HG03095 (cell line): ENCODE data around the gene CELA2B.
"Not testable (repeated sequence)": the region's sequence is repeated elsewhere in the genome, so short reads cannot be mapped to it uniquely, and the experiment has no call there.

Experiments
- ATAC-seq: cut with Tn5 transposase; IDR thresholded peaks from one replicate; pipeline ENCODE4 v1.9.1; 2021; ENCODE audit warnings: moderate library complexity; ENCODE audit not compliant: unreplicated experiment

Gene CELA2B

DNA sequence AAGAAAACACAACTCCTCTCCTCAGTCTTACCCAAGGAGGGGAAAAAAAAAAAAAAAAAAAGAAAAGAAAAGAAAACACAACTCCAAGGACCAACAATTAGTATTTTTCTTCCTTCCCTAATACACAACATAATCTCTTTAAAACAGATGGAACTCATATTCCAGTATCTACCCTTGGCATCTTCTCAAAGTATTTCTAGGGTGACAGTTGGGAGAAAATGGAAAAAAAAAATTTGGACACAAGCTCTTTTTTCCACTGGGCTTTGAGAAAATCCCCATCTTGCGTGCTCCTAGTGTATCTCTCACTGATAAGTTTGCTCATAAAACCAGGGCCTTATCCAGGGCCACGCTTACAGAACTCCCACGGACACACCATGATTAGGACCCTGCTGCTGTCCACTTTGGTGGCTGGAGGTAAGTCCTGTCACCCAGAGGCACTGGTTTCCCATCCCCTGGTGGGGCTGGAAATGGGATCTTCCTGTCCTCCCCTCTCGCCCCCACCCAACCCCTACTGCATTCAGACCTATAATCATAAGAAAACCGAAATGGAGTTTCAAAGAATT lies at the start of gene CELA2B:
Gene CELA2B (plus strand): TSS at position 353 of the 563 bp plus-strand sequence. CDS start 22 bp downstream, at position 375.
- no peak for ATAC-seq

DNA sequence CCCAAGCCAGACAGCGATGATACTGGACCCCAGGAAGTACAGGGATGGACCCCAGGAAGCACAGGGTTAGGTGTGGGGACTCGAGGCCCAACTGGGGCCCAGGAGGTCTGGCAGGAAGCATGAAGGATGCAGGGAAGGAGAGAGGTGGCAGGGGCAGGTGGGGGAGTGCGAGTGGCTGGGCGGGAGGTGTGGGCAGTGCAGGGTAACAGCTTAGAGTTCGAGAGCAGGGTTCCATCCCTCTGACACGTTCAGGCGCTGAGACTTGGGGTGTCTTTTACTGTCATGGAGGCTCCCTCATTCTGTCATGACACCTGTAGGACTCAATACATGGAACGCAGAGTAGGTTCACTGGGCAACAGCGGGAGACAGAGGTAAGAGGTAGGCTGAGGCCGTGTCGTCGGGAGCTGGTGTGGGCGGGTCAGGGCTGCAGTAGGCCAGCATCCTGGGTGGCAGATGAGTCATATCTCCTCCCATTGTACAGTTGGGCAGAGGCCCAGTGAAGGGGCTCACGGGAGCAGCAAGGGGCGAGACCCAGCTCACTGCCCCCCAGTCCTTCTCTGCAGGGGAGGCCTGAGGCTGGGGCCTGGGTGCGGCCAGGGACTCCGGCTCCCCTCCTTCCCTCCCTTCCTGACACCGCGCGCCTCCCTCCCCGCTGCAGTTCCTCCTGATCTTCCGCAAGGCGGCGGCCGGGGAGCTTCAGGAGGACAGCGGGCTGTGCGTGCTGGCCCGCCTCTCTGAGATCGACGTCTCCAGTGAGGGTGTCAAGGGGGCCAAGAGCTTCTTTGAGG lies 49.2 kb upstream of the CELA2B start:
- no peak for ATAC-seq

DNA sequence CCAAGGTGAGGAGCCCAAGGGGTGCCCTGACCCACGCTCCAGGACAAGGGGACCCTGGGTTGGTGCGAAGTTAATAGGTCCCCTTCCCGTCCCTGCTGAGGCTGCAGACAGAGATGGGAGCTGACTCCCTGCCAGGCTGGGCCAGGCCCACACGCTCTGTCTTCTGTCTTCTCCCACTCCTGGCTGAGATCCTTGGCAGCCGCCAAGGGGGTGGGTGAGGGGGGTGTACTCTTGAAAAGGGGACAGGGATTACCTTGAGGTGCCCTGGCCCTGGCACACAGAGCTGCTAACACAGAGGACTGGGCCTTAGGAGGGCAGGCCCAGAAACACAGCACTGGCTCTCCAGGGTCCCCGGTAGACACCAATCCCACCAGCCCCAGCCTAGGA lies 48.6 kb upstream of the CELA2B start:
- no peak for ATAC-seq

DNA sequence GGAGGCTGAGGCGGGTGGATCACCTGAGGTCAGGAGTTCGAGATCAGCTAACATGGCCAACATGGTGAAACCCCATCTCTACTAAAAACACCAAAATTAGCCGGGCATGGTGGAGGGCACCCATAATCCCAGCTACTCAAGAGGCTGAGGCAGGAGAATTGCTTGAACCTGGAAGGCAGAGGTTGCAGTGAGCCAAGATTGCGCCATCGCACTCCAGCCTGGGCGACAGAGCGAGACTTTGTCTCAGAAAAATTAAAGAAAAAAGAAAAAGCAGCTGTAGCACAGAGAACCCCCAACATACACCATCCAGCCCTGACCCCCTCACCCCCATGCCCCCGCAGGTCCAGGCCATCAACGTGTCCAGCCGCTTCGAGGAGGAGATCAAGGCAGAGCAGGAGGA lies 47.7 kb upstream of the CELA2B start:
- ATAC-seq = not testable (repeated sequence)

DNA sequence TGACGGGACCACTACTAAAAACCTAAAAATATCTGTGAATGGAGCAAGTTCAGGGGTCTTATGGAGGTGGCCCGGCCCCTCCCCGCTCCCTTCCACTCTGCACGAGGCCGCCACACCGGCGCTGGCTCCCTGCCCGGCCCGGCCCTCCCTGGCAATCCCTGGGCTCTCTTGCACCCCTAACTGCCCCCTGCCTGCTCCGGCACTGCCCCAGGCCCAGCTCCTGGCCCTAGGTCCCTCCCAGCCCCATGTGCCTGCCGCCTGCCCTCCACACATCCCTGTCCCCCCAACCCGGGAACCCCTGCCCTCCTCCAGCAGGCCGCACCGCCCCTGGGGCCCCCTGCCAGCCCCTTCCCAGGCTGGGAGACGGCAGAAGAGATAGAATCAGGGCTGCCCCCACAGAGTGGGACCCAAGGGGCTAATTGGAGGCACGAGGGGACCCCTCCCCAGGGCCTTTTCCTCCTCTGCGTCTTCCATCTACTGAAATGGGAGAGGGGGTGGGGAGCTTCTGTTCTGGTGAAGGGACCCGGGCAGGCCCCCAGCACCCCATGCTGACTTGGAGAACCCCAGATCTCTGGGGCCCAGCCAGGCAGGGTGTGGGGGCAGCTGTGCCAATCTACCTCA lies 47.0 kb upstream of the CELA2B start:
- ATAC-seq = no peak

DNA sequence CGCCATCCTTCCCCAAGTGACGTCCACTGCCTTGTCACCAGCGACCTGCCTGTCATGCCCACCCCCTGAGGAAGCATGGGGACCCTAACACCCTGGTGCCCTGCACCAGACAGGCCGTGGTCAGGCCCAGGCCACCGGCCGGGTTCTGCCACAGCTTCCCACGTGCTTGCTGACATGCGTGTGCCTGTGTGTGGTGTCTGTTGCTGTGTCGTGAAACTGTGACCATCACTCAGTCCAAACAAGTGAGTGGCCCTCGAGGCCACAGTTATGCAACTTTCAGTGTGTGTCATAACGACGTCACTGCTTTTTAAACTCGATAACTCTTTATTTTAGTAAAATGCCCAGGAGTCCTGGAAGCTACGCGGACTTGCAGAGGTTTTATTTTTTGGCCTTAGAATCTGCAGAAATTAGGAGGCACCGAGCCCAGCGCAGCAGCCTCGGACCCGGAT lies 46.2 kb upstream of the CELA2B start:
- no peak for ATAC-seq

DNA sequence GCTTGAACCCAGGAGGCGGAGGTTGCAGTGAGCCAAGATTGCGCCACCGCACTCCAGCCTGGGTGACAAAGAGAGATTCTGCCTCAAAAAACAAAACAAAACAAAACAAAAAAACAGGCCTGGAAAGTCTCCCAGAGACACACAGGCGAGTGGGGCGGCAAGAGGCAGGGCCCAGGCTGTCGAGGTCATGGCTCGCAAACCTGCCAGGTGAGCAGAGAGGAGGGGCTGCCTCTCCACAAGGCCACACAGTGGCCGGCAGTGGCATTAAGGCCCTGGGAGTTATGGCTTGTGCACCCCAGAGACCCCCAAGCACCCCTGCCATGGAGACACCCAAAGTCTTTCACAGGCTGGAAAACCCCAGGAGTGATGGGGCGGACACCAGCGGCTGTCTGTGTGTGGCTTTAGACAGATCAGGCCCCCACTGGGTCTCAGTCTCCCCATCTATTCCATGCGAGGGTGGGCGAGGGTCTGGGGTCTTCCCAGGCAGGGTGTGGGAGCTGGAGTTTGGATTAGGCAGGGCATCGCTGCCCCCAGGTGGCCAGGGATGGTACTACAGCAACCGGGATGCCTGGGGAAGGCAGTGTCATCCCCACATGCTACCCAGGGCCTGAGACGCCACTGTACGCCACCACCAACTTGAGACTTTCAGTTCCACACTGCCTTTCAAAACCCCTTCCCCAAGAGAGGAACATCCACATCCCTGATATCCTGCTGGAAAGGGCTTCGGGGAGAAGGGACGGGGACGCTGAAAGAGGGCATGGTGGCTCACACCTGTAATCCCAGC lies 44.9 kb upstream of the CELA2B start:
- no peak for ATAC-seq

DNA sequence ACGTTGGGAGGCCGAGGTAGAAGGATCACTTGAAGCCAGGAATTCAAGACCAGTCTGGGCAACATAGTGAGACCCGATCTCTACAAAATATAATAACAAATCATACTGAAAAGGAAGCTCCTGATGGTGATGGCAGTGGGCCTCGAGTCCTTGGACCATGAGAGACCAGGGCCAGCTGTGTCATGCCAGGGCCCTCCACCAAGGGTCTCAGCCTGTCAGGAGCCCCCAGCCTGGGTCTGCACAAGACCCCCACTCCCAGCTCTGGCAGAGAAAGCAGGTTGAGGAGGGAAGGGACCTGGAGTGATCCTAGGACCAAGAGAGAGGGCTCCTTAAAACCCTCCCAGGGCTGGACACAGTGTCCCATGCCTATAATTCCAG lies 44.3 kb upstream of the CELA2B start:
- no peak for ATAC-seq

DNA sequence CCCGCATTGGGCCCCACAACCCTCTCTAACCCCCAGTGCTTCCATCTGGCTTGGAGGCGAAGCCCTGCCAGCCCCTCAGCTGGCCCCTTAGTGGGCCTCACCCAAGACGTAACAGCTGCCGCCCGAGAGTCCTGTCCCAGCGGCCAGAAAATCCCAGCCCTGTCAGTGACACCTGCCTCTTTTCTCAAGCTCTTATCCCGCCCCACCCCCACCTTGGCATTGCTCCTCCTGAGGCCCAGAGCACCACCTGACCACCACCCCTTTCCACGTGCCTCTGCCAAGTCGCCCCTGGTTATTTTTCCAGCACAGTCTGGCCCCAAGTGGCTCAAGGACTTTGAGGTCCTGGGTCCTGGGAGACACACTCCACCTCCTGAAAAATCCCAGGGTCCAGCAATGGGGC lies 43.6 kb upstream of the CELA2B start:
- no peak for ATAC-seq

DNA sequence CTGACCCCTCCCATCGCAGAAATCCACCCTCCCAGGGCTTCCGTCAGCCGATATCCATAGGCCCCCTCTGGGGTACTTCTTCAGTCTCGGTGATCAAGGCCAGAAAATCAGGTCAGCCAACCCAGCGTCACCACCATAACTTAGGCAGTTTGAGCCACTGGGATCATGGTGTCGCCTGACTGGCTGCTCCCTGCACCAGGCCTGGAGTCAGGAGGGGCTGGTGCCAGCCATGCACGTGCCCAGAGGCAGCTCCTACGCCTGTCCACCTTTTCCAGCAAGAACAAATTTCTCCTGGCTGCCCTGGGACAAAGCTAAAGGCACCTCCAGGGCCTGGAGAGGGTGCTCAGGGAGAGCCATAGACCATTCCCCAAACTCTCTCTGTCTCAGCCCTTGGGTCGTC lies 42.4 kb upstream of the CELA2B start:
- no peak for ATAC-seq

DNA sequence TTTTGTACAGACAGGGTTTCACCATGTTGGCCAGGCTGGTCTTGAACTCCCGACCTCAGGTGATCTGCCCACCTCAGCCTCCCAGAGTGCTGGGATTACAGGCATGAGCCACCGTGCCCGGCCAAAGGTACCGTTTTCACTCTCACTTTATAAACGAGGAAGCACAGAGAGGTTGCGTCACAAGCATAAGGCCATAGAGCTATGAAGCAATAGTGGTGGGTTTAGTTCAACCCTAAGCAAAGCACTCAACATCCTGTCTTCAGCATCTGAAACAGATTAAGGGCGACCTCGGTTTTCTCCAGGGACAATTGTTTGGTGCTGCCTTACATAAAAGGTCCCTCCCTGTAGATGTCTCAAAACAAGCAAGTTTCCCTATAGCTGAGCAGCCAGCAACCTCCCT lies 41.2 kb upstream of the CELA2B start:
- ATAC-seq = not testable (repeated sequence)

DNA sequence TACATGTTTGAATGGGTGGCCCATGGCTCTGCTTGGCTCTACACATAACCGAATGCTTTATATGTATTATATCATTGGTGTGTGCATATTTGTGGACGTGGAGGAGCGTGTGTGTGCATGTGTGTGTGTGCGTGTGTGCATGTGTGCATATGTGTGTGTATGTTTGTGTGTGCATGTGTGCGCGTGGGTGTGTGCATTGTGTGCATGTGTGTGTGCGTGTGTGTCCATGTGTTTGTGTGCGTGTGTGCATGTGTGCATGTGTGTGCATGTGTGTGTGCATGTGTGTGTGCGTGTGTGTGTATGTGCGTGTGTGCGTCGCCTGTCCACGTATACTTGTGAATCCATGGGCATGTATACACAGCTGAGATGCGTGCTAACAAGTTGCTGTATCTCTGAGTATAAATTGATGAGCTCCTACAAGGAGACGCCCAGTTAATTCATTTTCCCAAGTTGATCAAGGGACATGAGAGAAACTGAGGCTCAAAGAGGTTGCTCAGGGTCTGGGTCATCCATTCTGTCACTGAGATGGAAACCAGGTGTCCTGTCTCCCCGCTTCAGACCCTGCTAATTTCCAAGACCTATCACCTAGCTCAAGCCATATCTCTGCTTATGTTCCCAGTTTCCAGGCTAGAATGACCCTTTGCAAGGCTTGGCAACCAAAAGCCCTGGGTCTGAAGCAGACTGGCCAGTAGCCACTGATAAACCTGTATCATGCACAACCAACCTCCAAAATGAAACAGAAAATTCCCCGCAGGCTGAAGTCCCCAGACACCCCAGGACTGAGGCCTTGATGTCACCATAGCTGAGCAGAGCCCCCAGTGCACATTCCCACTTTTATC lies 40.4 kb upstream of the CELA2B start:
- ATAC-seq = no peak

DNA sequence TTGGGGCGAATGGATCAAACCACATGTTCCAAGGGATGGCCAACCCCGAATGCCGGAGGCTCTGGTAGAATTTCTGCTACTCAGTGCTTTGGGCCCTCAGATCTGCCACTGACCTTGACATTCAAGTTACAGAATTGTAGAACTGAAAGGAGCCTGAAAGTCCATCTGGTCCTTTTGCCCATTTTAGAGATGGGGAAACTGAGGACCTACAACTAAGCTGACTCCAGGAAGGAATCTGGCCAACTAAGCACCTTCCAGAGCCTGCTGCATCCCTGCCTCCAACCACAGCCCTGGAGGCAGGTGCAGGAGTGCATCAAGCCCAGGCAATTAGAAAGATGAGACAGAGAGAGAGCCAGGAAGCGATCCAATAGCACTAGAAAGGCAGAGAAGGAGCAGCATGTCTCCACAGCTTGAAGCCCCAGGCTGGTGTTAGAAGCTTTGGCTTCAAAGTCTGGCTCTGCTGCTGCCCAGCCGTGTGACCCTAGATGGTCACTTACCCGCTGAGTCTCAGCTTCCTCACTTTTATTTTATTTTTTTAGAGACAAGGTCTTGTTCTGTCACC lies 38.9 kb upstream of the CELA2B start:
- ATAC-seq = no peak

DNA sequence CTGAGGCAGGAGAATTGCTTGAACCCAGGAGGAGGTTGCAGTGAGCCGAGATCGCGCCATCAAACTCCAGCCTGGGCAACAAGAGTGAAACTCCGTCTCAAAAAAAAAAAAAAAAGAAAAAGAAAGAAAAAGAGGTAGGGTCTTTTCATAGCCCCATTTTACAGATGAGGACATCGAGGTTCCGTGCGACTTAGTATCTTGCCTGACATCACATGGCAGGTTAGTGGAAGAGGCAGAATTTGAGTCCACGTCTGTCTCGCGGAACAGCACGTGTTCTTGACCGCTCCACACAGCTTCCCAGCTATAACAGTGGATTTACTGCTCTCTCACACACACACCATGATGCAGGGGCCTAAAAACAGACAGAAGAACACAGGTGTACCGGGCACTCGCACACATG lies 36.6 kb upstream of the CELA2B start:
- ATAC-seq = no peak

DNA sequence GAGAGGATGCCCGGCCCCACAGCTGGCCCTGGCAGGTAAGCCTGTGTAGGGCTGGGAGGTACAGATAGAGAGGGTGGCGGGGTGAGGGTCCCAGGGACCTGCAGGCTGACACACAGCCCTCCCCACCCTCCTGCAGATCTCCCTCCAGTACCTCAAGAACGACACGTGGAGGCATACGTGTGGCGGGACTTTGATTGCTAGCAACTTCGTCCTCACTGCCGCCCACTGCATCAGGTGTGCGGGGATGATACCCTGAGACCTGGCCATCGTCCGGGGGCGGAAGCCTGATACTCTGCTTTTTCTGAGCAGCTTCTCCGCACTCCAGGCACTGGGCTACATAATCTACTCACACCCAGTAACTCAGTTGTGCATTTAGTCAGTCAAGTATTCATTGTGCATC lies 35.5 kb upstream of the CELA2B start:
- no peak for ATAC-seq

DNA sequence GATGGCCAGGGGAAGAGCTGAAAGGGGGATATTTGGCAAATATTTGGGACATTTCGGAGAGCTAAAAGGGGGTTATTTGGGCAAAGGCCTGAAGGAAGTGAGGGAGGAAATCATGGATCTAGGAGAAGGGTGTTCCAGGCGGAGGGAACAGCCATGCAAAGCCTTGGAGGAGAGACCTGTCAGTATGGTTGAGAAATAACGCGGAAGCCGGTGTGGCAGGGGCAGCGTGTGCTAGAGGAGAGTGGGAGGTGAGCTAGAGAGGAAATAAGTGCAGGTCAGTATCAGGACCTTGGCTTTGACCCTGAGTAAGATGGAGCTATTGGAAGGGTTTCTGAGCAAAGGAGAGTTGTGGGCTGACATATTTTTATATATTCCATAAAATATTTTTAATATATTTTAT lies 34.7 kb upstream of the CELA2B start:
- ATAC-seq = no peak

DNA sequence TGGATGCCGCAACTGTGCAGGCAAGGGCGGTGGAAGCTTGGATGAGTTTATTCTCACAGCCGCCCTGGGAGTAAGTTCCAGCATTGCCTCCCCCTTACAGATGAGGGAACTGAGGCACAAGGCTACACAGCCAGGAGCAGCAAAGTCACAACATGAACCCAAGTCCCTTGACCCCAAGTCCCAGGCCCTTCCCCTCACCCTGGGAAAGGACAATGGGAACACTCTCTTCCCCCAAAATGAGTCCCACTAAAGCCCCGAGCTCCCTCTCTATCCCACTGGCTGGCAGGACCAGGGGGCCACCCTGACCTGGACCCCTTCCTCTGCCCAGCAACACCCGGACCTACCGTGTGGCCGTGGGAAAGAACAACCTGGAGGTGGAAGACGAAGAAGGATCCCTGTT lies 33.8 kb upstream of the CELA2B start:
- ATAC-seq = no peak

DNA sequence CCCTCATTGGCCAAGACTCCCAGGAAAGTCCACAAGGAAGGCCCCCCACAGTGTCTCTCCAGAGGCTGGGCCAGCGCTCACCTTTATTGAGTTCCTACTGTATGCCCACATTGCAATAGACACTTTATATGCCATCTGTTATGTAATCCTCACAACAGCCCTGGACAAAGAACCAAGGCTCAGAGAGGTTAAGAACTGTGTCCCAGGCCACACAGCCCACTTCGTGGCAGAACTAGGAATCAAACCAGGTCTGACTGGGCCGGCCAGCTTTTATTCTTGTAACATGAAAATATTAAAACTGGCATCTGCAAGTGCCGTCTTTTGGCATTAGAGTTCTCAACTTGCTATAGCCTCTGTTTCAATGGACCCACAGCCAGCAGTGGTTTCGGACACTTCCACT lies 33.1 kb upstream of the CELA2B start:
- no peak for ATAC-seq

DNA sequence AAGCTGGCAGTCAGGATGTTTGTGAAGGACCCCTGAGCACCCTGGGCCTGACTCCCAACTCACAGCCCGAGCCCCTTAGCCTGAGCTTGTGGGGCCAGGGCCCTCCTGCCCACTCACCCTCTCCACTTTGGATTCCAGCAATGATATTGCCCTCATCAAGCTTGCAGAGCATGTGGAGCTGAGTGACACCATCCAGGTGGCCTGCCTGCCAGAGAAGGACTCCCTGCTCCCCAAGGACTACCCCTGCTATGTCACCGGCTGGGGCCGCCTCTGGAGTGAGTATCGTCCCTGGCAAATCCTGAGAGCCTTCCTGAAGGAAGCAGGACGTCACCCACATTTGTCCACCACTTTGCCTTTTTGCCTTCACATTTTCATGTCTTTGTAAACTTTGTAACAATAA lies 32.6 kb upstream of the CELA2B start:
- no peak for ATAC-seq
